Liver (tissue), 8 donors: ENCODE data around the gene SORL1-AS1.

Experiments
- DNase-seq: peaks from one replicate; pipeline ENCODE4 v3.0.0-alpha.2; 2017; ENCODE audit warnings: low spot score
- H3K27ac ChIP-seq, 2 donors: one replicate each; pipeline ENCODE4 v1.7.0; 2013; ENCODE audit warnings: inconsistent platforms in 2 of 2, low read length in 2 of 2, control low read depth in 1 of 2, low read depth in 1 of 2, mild to moderate bottlenecking in 1 of 2
- H3K27me3 ChIP-seq, 4 donors: one replicate each; pipeline versions ENCODE4 v1.6.1 to v1.7.0; 2013; ENCODE audit warnings: low read length in 3 of 4, inconsistent platforms in 1 of 4, mild to moderate bottlenecking in 1 of 4, moderate library complexity in 1 of 4; ENCODE audit not compliant: control insufficient read depth in 4 of 4, insufficient read depth in 4 of 4
- H3K36me3 ChIP-seq, 4 donors: one replicate each; pipeline versions ENCODE4 v1.6.1 to v1.7.0; 2013; ENCODE audit warnings: low read length in 3 of 4, mild to moderate bottlenecking in 3 of 4, low read depth in 1 of 4, moderate library complexity in 1 of 4; ENCODE audit not compliant: control insufficient read depth in 4 of 4, insufficient read depth in 3 of 4
- H3K4me1 ChIP-seq, 4 donors: one replicate each; pipeline versions ENCODE4 v1.6.1 to v1.7.0; 2013; ENCODE audit warnings: low read length in 3 of 4, mild to moderate bottlenecking in 3 of 4, moderate library complexity in 1 of 4; ENCODE audit not compliant: control insufficient read depth in 4 of 4, insufficient read depth in 4 of 4
- H3K4me3 ChIP-seq, 3 donors: one replicate each; pipeline versions ENCODE4 v1.6.1 to v1.7.0; 2013; ENCODE audit warnings: low read length in 3 of 3, control low read depth in 1 of 3, low read depth in 1 of 3, mild to moderate bottlenecking in 1 of 3
- H3K9ac ChIP-seq, 2 donors: one replicate each; pipeline ENCODE4 v1.7.0; 2013; ENCODE audit warnings: low read length in 2 of 2, mild to moderate bottlenecking in 2 of 2, moderate library complexity in 2 of 2, control low read depth in 1 of 2, low read depth in 1 of 2
- H3K9me3 ChIP-seq, 4 donors: one replicate each; pipeline versions ENCODE4 v1.6.1 to v1.7.0; 2013; ENCODE audit warnings: low read length in 3 of 4; ENCODE audit not compliant: control insufficient read depth in 4 of 4
- EGR1 ChIP-seq, 2 donors: IDR thresholded peaks; 2 replicates each; pipeline ENCODE4 v1.6.1; 2016 to 2018; ENCODE audit warnings: antibody characterized with exemption in 2 of 2, low read depth in 2 of 2
- FOXA1 ChIP-seq: IDR thresholded peaks from 2 replicates; pipeline ENCODE4 v1.6.1; 2016; ENCODE audit warnings: antibody characterized with exemption
- FOXA2 ChIP-seq: IDR thresholded peaks from 2 replicates; pipeline ENCODE4 v1.6.1; 2016; ENCODE audit warnings: antibody characterized with exemption
- GABPA ChIP-seq, 2 donors: IDR thresholded peaks in 1 of 2; conservative IDR thresholded peaks in 1 of 2; 2 replicates each; pipeline ENCODE4 v1.6.1; 2016; ENCODE audit warnings: antibody characterized with exemption in 2 of 2, mild to moderate bottlenecking in 1 of 2, moderate library complexity in 1 of 2
- HNF4A ChIP-seq, 2 donors: conservative IDR thresholded peaks; 2 replicates each; pipeline ENCODE4 v1.6.1; 2016; ENCODE audit warnings: antibody characterized with exemption in 2 of 2, mild to moderate bottlenecking in 2 of 2
- HNF4G ChIP-seq: IDR thresholded peaks from 2 replicates; pipeline ENCODE4 v1.6.1; 2016; ENCODE audit warnings: antibody characterized with exemption
- JUND ChIP-seq, 2 donors: IDR thresholded peaks; 2 replicates each; pipeline ENCODE4 v1.6.1; 2016; ENCODE audit warnings: antibody characterized with exemption in 2 of 2
- NR2F2 ChIP-seq: IDR thresholded peaks from 2 replicates; pipeline ENCODE4 v1.6.1; 2016; ENCODE audit warnings: antibody characterized with exemption
- RAD21 ChIP-seq, 2 donors: IDR thresholded peaks; 2 replicates each; pipeline ENCODE4 v1.6.1; 2016; ENCODE audit warnings: antibody characterized with exemption in 2 of 2, mild to moderate bottlenecking in 2 of 2
- RXRA ChIP-seq, 2 donors: IDR thresholded peaks; 2 replicates each; pipeline ENCODE4 v1.6.1; 2017 to 2018; ENCODE audit warnings: antibody characterized with exemption in 2 of 2, mild to moderate bottlenecking in 1 of 2
- SP1 ChIP-seq: IDR thresholded peaks from 2 replicates; pipeline ENCODE4 v1.6.1; 2018; ENCODE audit warnings: antibody characterized with exemption, mild to moderate bottlenecking
- TAF1 ChIP-seq: conservative IDR thresholded peaks from 2 replicates; pipeline ENCODE4 v1.6.1; 2016; ENCODE audit warnings: antibody characterized with exemption, mild to moderate bottlenecking
- YY1 ChIP-seq: IDR thresholded peaks from 2 replicates; pipeline ENCODE4 v1.6.1; 2016; ENCODE audit warnings: antibody characterized with exemption, mild to moderate bottlenecking
- ZBTB33 ChIP-seq: IDR thresholded peaks from 2 replicates; pipeline ENCODE4 v1.6.1; 2016; ENCODE audit warnings: antibody characterized with exemption
- WGBS: extraction: QIAGEN DNeasy Blood & Tissue Kit; methylation state at CpG from one replicate; pipeline ENCODE4 v1.1.7; 2013; 5-methylcytosine and 5-hydroxymethylcytosine counted together
- TF ChIP-seq, protein P1 (sequence below): fragments of 150-350 bp; IDR thresholded peaks from 2 replicates; pipeline ENCODE4 v1.5.1; 2017; ENCODE audit warnings: improper control_type of control experiment, low read depth, low read length; ENCODE audit not compliant: missing input control
- TF ChIP-seq, protein P2 (sequence below): IDR thresholded peaks from 2 replicates; pipeline ENCODE4 v1.6.1; 2016; ENCODE audit warnings: antibody characterized with exemption
- TF ChIP-seq, protein P3 (sequence below): IDR thresholded peaks from 2 replicates; pipeline ENCODE4 v1.6.1; 2016; ENCODE audit warnings: antibody characterized with exemption, mild to moderate bottlenecking
- donor health status: healthy.
- donor health status: healthy.
- donor health status: healthy.
- donor health status: healthy.
- donor health status: healthy.

Gene SORL1-AS1

GRCh38 chr11:121417055-121417551 lies 35.7 kb downstream of the SORL1-AS1 start:
- peak; percentile 42 for DNase-seq
- WGBS, result 24% methylated on average over 7 of the region's 7 CpGs
- Histone ChIP-seq H3K27ac (peak overlapping the region; percentile 55 to 69), H3K9me3 (no peaks in the 10 kb centered on the region), H3K36me3 (no peaks in the 10 kb centered on the region), H3K9ac (no peak overlapping the region), H3K4me1 (peaks cover 5 to 16% (median 12%) of the 10 kb centered on the region in 4 donors), H3K27me3 (no peaks in the 10 kb centered on the region), H3K4me3 (no peak overlapping the region)
- TF ChIP-seq, protein P1, sequence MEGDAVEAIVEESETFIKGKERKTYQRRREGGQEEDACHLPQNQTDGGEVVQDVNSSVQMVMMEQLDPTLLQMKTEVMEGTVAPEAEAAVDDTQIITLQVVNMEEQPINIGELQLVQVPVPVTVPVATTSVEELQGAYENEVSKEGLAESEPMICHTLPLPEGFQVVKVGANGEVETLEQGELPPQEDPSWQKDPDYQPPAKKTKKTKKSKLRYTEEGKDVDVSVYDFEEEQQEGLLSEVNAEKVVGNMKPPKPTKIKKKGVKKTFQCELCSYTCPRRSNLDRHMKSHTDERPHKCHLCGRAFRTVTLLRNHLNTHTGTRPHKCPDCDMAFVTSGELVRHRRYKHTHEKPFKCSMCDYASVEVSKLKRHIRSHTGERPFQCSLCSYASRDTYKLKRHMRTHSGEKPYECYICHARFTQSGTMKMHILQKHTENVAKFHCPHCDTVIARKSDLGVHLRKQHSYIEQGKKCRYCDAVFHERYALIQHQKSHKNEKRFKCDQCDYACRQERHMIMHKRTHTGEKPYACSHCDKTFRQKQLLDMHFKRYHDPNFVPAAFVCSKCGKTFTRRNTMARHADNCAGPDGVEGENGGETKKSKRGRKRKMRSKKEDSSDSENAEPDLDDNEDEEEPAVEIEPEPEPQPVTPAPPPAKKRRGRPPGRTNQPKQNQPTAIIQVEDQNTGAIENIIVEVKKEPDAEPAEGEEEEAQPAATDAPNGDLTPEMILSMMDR, result no peak
- peak in 1 of 2 donors; percentile 9 for TF ChIP-seq JUND (IDR thresholded peaks at IDR 0.05)
- TF ChIP-seq HNF4A (conservative IDR thresholded peaks at IDR 0.05), result peak; percentile 40
- peak; percentile 58 for TF ChIP-seq SP1
- TF ChIP-seq, protein P2, sequence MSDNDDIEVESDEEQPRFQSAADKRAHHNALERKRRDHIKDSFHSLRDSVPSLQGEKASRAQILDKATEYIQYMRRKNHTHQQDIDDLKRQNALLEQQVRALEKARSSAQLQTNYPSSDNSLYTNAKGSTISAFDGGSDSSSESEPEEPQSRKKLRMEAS, result peak; percentile 46
- TF ChIP-seq, protein P3, sequence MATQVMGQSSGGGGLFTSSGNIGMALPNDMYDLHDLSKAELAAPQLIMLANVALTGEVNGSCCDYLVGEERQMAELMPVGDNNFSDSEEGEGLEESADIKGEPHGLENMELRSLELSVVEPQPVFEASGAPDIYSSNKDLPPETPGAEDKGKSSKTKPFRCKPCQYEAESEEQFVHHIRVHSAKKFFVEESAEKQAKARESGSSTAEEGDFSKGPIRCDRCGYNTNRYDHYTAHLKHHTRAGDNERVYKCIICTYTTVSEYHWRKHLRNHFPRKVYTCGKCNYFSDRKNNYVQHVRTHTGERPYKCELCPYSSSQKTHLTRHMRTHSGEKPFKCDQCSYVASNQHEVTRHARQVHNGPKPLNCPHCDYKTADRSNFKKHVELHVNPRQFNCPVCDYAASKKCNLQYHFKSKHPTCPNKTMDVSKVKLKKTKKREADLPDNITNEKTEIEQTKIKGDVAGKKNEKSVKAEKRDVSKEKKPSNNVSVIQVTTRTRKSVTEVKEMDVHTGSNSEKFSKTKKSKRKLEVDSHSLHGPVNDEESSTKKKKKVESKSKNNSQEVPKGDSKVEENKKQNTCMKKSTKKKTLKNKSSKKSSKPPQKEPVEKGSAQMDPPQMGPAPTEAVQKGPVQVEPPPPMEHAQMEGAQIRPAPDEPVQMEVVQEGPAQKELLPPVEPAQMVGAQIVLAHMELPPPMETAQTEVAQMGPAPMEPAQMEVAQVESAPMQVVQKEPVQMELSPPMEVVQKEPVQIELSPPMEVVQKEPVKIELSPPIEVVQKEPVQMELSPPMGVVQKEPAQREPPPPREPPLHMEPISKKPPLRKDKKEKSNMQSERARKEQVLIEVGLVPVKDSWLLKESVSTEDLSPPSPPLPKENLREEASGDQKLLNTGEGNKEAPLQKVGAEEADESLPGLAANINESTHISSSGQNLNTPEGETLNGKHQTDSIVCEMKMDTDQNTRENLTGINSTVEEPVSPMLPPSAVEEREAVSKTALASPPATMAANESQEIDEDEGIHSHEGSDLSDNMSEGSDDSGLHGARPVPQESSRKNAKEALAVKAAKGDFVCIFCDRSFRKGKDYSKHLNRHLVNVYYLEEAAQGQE, result no peak
- peak; percentile 73 for TF ChIP-seq YY1
- peak; percentile 20 to 50 for TF ChIP-seq RAD21 (IDR thresholded peaks at IDR 0.05)
- no peak for TF ChIP-seq TAF1
- peak in 1 of 2 donors; percentile 31 for TF ChIP-seq GABPA (IDR thresholded peaks at IDR 0.05 in 1 of 2, conservative IDR thresholded peaks at IDR 0.05 in 1 of 2)
- no peak for TF ChIP-seq FOXA2
- peak; percentile 54 to 57 for TF ChIP-seq RXRA (IDR thresholded peaks at IDR 0.05)
- no peak for TF ChIP-seq EGR1 (IDR thresholded peaks at IDR 0.05; ENCODE audit: low read depth in 2 of 2)
- no peak for TF ChIP-seq ZBTB33

GRCh38 chr11:121415856-121416255 lies 36.9 kb downstream of the SORL1-AS1 start:
- Histone ChIP-seq H3K9me3 (no peaks in the 10 kb centered on the region), H3K27me3 (no peaks in the 10 kb centered on the region), H3K4me3 (no peak overlapping the region), H3K9ac (no peak overlapping the region), H3K36me3 (no peaks in the 10 kb centered on the region), H3K27ac (no peak overlapping the region), H3K4me1 (peaks cover 5 to 16% (median 13%) of the 10 kb centered on the region in 4 donors)
- no peak for DNase-seq
- WGBS, result 2% methylated on average over 1 of the region's 1 CpG
- TF ChIP-seq, protein P2, result peak; percentile 83
- no peak for TF ChIP-seq TAF1
- TF ChIP-seq FOXA2, result no peak
- no peak for TF ChIP-seq ZBTB33
- peak; percentile 18 for TF ChIP-seq SP1
- TF ChIP-seq RXRA (IDR thresholded peaks at IDR 0.05), result peak; percentile 7 to 63
- TF ChIP-seq RAD21 (IDR thresholded peaks at IDR 0.05), result peak in 1 of 2 donors; percentile 35
- no peak for TF ChIP-seq YY1
- no peak for TF ChIP-seq FOXA1
- TF ChIP-seq, protein P1, result no peak
- no peak for TF ChIP-seq GABPA (IDR thresholded peaks at IDR 0.05 in 1 of 2, conservative IDR thresholded peaks at IDR 0.05 in 1 of 2)
- peak in 1 of 2 donors; percentile 56 for TF ChIP-seq EGR1 (IDR thresholded peaks at IDR 0.05; ENCODE audit: low read depth in 2 of 2)
- TF ChIP-seq HNF4G, result no peak
- TF ChIP-seq JUND (IDR thresholded peaks at IDR 0.05), result no peak
- no peak for TF ChIP-seq NR2F2
- TF ChIP-seq HNF4A (conservative IDR thresholded peaks at IDR 0.05), result peak; percentile 44 to 56
